ENCODE data around the gene A3GALT2. TPM values are rescaled to one million over a fixed set of nuclear protein-coding genes. Genes with fewer than 3 reads are reported as not detected.

Gene A3GALT2
- total and polyA plus RNA-seq, 9 of the 15 experiments (the other 6 are each of a cell fraction or from before 2014, with no cell fraction given): not detected

GRCh38 chr1:33295023-33295422 lies 25.9 kb downstream of the A3GALT2 start:
- intact Hi-C loops (cut with micrococcal nuclease): loop anchor here (1.0 to 10.0 kb wide), 5 partner anchors 72 to 318 kb away; no protein-coding TSS in a partner anchor
- no peaks in the 10 kb centered on the region for H3K9me3 ChIP-seq (replicated peaks; ENCODE audit: control insufficient read depth, insufficient read depth, low read depth, low read length)
- TF ChIP-seq SRF (CRISPR knock-in tag; IDR thresholded peaks at IDR 0.05) (no peak), ZNF408 (CRISPR knock-in tag; IDR thresholded peaks at IDR 0.05; ENCODE audit: low read depth) (no peak), RBM15 (IDR thresholded peaks at IDR 0.05; ENCODE audit: insufficient read depth, low read length) (no peak), MAFG (tag; conservative IDR thresholded peaks at IDR 0.05) (no peak), ZBTB8A (IDR thresholded peaks at IDR 0.05; ENCODE audit: partially characterized antibody) (no peak)
- TF ChIP-seq, protein P1, sequence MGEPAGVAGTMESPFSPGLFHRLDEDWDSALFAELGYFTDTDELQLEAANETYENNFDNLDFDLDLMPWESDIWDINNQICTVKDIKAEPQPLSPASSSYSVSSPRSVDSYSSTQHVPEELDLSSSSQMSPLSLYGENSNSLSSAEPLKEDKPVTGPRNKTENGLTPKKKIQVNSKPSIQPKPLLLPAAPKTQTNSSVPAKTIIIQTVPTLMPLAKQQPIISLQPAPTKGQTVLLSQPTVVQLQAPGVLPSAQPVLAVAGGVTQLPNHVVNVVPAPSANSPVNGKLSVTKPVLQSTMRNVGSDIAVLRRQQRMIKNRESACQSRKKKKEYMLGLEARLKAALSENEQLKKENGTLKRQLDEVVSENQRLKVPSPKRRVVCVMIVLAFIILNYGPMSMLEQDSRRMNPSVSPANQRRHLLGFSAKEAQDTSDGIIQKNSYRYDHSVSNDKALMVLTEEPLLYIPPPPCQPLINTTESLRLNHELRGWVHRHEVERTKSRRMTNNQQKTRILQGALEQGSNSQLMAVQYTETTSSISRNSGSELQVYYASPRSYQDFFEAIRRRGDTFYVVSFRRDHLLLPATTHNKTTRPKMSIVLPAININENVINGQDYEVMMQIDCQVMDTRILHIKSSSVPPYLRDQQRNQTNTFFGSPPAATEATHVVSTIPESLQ (CRISPR knock-in tag; IDR thresholded peaks at IDR 0.05): no peak
- DNase-seq (ENCODE audit: extremely low read depth in 1 of 4, low spot score in 3 of 4) (no peak), FAIRE-seq (no peak), ATAC-seq (no peak)
- no peak overlapping the region for H3K27ac ChIP-seq (ENCODE audit: extremely low read depth, low read depth, low read length)
- no peak overlapping the region for H3K9ac ChIP-seq (ENCODE audit: insufficient read depth in 1 of 2, low read depth in 2 of 2, low read length in 2 of 2)
- no peaks in the 10 kb centered on the region for H3K36me3 ChIP-seq (ENCODE audit: control insufficient read depth, insufficient read depth, low read length)
- CTCF ChIA-PET (ENCODE audit: low intra/inter-chr PET ratio): interaction anchor here (0.6 to 4.1 kb wide), 6 partner anchors 17 to 175 kb away, joined by 5 to 59 read pairs (median 8); no protein-coding TSS in a partner anchor
- no peaks in the 10 kb centered on the region for H3K79me2 ChIP-seq (ENCODE audit: control insufficient read depth, insufficient read depth, low read length)
- peaks cover 0 to 23% of the 10 kb centered on the region in 2 experiments; a peak in 3 of 5 replicates for H3K27me3 ChIP-seq (ENCODE audit: control insufficient read depth in 2 of 2, insufficient read depth in 2 of 2, low read length in 2 of 2)
- H3K4me1 ChIP-seq (replicated peaks in 1 of 2; ENCODE audit: control insufficient read depth in 2 of 2, insufficient read depth in 2 of 2, low read length in 2 of 2): peaks cover 0 to 6% of the 10 kb centered on the region in 2 experiments; a peak in 1 of 5 replicates
- 43% methylated on average over 15 of the region's 15 CpGs for WGBS (ENCODE audit: insufficient coverage, low coverage, missing lambda C conversion rate)
- H3K4me3 ChIP-seq: no peak overlapping the region
- no peak overlapping the region for H3K4me2 ChIP-seq (ENCODE audit: insufficient read depth, low read length)
- no TSS peak for BruUV-seq (replicated peaks)
- no peaks in the 10 kb centered on the region for H3K9me1 ChIP-seq (ENCODE audit: control insufficient read depth, insufficient read depth, low read length)
- H4K20me1 ChIP-seq (replicated peaks; ENCODE audit: control insufficient read depth, insufficient read depth, low read length): peaks cover 4% of the 10 kb centered on the region; the same call in 1 of the 2 replicates
- POLR2A ChIA-PET: interaction anchor here (0.6 to 1.0 kb wide), 3 partner anchors 17 to 113 kb away, joined by 3 to 5 read pairs (median 4); no protein-coding TSS in a partner anchor
- H2AFZ ChIP-seq (ENCODE audit: low read depth, low read length): 0 out of 2 replicates have a peak overlapping the region, but pooled peaks have one; percentile 41
- in situ Hi-C loops (cut with MboI): loop anchor here (5.0 to 10.0 kb wide), 3 partner anchors 72 to 317 kb away; no protein-coding TSS in a partner anchor
